Fibroblast of skin of back (primary cell): ENCODE data around the gene KCNQ1.
A peak's percentile ranks its signal among the peaks of the same experiment; 100 is the strongest.

Source experiments
- DNase-seq: peaks from one replicate; pipeline ENCODE4 v3.0.0-alpha.2; 2013

KCNQ1 gene

DNA sequence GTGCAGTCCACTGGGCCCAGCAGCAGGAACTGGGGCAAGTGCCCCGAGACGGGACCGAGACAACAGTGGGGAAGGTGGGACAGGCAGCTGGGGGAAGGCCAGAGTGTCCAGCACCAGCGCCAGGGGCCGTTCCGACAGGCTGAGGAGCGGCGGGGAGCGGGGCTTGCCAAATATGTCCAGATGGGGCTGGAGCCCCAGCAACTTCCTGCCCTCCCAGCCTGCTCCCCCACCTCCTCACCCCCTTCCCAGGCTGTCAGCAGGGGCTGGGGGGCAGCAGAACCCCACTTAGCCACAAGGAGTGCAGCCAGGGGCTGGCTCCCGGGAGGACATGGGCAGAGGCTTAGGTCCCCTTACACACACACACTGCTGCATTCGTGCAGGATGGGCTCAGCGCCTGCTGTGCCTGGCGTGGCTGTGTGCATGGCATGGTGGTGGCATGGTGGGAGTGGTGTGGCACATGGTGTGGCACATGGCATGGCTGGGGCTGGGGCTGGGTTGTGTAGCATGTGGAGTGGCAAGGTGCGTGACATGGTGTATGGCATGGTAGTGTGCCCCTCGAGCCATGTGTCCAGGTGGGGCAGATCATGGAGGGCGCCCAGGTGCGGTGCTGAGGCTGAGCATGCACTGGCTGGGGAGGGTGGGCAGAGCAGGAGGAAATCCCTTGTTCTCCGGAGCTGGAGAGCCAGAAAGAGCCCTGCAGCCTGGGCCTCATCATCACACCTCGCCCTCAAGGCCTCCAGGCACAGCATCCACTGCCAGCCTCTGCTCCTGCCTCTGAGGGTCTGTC is 389.1 kb downstream of the KCNQ1 start:
- no peak for DNase-seq

GRCh38 chr11:2834503-2835273 is 389.9 kb downstream of the KCNQ1 start:
- no peak for DNase-seq

DNA sequence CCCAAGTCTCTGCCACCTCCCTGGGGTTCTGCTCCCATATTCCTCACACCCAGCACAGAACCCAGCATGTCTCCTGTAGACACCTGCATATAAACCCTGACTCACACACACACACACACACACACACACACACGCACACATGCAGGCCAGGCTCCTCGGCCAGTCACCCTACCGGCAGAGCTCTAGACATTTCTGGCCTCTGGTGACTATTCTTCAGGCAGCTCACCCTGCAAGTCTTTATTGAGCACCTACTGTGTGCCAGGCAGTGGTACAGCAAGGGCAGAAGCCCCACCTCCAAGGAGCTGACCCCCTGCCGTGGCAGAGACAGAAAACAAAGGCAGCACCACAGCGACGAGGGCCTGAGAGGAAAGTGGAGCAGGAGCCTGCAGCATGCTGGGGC is 390.5 kb downstream of the KCNQ1 start:
- no peak for DNase-seq

GRCh38 chr11:2835751-2836150 is 390.9 kb downstream of the KCNQ1 start:
- DNase-seq: no peak

GRCh38 chr11:2836315-2837095 is 391.7 kb downstream of the KCNQ1 start:
- no peak for DNase-seq

GRCh38 chr11:2837096-2837601 is 392.3 kb downstream of the KCNQ1 start:
- DNase-seq: peak; percentile 38

- no peak for DNase-seq
Observed at GRCh38 chr11:2837651-2838050, 392.8 kb downstream of the KCNQ1 start.

- no peak for DNase-seq
Observed at GRCh38 chr11:2838091-2838490, 393.3 kb downstream of the KCNQ1 start.

DNA sequence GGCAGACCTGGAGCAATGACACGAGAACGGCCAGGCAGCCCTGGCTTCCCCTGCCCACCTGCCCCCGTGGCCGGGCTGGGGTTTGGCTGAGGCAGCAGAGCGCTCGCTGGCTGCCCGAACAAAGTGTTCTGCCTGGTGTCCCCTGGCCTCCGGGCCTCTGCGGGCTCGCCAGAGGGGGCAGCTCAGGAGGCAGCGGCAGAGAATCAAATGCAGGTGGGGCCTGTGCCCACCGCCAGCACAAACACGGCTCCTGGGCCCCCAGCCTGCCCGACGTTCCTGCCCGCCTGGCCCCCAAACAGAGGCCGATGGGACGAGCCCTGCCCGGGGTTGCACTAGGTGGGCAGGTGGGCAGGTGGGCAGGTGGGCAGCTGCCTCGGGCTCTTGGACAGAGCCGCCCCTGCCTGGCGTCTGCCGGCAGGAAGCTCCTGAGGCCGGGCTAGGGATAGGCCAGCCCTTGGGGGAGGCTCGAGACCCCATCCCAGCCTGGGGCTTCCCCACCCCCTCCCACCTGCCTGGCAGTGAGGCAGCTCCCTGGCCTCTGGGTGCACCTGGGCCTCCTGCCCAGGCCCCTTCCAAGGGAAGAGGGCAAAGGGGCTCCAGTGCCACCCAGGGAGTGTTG is 394.0 kb downstream of the KCNQ1 start:
- no peak for DNase-seq

DNA sequence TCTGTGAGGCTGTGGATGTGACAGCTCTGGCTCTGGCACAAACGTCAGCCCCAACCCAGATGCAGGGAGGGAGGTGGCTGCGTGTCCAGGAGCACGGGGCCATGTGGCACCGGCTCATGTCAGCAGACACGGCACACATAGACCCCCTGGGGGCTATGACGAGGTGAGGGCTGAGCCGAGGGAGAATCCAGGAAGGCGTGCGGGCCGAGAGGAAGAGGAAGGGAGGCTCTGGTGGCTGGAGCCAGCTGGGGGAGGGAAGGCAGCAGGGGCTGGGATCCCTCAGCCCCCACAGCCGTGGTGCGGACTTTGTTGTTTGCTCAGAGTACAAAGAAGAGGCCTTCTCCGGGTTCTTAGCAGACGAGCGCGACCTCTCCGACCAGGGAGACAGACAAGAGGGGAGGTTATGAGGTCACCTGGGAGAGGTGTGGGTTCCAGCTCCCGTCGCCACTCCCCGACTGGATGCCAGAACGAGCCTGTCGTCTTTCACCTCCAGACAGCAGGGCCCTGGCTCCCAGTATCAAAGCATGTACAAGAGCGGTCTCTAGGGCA is 394.7 kb downstream of the KCNQ1 start:
- no peak for DNase-seq

- no peak for DNase-seq
Observed at GRCh38 chr11:2841411-2842190, 396.8 kb downstream of the KCNQ1 start.

- DNase-seq: no peak
Observed at GRCh38 chr11:2842876-2843275, 398.1 kb downstream of the KCNQ1 start.

DNA sequence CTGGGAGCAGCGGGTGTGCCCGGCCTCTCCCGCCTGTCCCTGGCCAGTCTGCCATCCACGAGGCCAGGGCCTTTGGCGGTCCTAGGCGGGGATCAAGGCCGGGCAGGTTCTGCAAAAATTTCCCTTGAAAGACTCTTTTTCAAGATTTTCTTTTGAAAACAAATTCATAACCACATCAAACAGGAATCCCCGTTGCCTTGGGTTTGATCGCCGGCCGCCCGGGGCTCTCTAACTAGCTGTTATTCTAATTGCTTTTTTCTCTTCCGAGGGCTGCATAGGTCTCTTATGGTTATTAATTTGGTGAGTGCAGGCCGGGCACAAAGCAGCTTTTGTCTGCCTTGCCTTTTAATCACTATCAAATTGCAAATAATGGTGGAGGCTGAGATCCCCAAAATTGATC is 398.7 kb downstream of the KCNQ1 start:
- no peak for DNase-seq

DNA sequence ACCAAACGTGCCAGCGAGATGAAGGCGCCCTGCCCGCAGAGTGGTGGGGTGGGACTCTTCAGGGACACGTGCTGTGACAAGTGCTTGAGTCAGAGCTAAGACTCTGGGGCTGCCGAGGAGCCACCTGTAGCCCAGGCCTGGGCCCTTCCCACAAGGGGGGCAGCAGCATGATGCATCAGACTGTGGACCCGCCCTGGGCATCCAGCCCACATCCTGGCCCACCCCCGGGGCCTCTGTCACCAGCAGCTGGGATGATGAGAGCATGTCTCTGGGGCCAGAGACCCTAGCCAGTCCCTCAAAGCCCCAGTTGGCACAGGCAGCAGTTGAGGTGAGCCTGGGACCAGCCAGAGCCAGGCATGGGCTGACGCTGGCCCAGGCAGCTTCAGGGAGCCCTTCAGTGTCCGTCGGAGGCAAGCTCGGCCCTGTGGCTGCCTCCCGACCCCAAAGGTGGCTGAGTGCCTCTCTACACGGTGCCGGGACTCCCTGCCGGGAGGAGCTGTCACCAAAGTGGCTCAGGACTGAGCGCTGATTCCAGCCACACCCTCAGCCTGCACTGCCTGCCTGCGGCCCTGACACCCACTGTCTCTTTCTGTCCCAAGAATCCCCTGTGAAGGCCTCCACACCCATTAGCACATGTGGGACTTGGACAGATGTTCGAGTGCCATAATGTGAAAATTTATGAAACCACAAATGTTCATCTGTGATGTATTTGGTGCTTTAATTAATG is 399.5 kb downstream of the KCNQ1 start:
- DNase-seq: peak; percentile 27

DNA sequence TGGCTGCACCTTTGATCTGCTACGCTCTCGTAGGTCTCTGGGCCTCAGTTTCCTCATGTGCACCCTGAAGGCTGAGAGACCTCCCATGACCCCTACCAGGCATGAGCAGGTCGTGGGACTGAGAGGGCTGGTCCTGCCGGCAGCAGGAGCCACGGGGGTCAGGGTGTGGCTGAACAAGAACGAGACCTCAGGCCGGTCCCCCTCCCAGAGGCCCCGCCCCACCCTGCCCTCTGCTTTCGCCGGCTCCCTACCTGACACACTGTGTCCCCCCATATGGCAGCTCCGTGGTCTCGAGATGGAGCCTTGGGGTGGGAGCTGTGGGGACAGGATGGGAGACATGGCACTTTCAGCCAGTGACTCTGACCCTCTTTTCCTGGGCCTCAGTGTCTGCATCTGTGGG is 400.2 kb downstream of the KCNQ1 start:
- no peak for DNase-seq

GRCh38 chr11:2846056-2846455 is 401.2 kb downstream of the KCNQ1 start:
- no peak for DNase-seq

DNA sequence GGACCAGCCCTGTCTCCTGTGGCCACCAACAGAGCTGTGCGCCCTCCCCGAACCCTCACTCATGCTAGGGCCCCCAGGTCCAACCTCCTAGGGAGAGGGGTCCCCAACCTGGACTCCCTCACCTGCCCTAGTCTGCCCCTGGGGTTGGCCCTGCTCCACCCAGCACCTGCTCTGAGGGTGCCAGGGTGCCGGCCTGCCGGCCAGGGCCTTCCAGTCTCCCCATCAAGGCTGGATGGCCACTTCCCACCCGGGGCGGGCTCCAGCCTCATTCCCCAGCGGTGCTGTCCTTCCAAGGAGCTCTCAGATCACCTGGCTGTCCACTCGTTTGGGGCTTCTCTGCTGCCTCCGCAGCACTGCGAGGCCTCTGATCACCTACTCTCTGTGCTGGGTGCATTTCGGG is 401.7 kb downstream of the KCNQ1 start:
- DNase-seq: no peak

- no peak for DNase-seq
Observed at GRCh38 chr11:2847561-2847960, 402.8 kb downstream of the KCNQ1 start.

DNA sequence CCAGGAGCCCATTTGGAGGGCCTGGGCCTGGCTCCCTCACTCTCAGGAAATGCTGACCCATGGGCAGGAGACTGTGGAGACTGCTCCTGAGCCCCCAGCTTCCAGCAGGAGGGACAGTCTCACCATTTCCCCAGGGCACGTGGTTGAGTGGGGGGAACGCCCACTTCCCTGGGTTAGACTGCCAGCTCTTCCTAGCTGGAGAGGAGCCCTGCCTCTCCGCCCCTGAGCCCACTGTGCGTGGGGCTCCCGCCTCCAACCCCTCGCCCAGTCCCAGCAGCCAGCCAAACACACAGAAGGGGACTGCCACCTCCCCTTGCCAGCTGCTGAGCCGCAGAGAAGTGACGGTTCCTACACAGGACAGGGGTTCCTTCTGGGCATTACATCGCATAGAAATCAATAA is 403.7 kb downstream of the KCNQ1 start:
- no peak for DNase-seq

DNA sequence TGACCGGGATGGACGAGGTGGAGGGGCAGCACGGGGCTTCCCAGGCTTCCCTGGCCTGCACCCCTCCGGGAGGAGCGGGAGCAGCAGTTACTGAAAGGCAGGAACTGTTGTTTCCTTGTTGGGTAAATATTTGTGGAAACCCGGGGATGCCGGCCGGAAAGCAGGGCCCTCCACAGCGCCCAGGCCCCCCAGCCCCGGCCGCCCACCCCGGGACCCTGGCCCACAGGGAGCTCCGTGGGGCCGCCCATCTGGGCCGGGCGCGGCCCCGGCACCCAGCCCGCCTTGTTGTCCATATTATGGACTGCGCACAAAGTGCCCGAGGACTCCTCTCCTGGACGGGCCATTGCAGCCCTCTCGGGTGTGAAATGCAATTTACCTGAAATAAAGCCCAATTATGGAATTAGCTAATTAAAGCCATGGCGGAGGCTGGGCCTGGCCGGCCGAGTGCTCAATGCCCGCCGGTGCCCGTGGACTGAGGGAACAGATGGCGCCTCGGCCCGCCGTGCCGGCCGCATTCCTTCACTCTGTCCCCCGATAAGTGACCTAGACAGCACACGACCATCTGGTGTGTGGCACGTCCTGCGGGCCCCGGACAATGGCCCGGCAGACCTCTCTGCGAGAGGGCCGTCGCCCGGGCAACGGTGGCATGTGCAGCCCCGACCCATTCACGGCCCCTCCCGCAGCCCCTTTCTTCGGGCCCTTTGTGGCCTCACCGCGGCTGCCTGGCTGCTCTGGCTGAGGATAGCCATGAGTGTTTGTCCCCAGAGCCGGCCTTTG is 405.4 kb downstream of the KCNQ1 start:
- DNase-seq: no peak
